Measurements from ENCODE around the gene LRRC26.
"Not testable (repeated sequence)": the region's sequence is repeated elsewhere in the genome, so short reads cannot be mapped to it uniquely, and the experiment has no call there.

LRRC26 gene

DNA sequence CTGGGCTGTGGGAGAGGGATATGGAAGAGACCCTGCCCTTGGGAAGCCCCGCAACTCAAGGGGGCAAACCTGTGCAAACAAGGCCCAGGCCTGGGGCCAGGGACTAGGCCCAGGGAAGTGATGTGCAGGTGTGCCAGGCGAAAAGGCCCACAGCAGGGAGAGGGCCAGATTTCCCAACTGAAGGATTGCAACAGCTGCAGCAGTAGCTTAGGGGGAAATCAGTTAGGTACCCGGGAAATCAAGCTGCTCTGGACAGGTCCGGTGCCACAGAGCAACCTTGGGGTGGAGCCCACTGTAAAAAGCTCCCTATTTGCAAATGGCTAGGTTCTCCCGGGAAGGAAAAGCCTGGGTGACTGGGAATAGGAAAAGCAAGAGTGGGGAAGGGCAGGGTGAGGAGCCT, 20.5 kb downstream of the LRRC26 start:
- no peak for DNase-seq

DNA sequence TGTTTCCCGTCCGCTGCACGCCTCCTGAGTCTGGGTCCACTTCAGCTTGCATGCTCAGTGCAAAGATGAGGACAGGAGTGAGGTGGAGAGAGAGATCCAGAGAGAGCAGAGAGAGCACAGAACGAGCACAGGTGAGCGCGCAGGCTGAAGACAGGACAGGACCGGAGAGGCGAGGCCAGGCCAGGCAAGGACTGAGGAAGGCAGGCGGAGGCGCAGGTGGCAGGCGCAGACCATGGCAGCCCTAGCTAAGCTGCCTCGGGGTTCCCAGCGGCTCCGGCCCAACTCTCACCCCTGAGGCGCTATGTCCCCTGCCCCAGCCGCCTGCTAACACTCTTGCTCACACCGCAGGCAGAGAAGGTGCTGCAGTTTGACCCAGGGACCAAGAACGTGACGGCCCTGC, 21.2 kb downstream of the LRRC26 start:
- DNase-seq: no peak

- DNase-seq: no peak
These were observed 21.6 kb downstream of the LRRC26 start for GRCh38 chr9:137148242-137148641.

- no peak for DNase-seq
These were observed 22.1 kb downstream of the LRRC26 start for GRCh38 chr9:137147793-137148160.

DNA sequence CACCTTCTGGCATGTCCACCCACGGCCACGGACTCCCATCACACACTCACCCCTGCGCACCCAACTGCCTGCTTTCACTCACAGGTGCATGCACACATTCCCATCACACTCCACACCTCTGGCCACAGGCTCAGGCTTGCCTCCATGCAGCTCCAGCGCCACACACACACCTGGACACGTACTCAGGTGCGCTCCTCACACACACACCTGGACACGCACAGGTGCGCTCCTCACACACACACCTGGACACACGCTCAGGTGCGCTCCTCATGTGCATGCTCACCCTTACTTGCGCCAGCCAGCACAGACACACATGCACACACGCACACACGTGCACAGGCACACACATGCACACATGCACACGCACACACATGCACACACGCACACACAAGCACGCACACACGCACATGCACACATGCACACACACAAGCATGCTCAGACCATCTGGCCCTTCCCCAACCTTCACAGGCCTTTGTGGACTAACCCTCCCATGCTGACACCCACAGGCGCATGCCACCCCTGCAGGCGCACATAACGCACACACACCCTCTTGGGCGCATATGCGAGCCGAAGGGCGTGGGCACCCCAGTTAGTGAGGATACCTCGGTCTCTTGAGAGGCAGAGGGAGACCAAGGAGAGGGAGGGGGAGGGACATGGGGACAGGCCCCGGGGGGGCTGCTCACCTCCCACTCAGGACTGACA, 22.6 kb downstream of the LRRC26 start:
- DNase-seq: no peak

- no peak for DNase-seq
These were observed 23.3 kb downstream of the LRRC26 start for GRCh38 chr9:137146527-137146918.

DNA sequence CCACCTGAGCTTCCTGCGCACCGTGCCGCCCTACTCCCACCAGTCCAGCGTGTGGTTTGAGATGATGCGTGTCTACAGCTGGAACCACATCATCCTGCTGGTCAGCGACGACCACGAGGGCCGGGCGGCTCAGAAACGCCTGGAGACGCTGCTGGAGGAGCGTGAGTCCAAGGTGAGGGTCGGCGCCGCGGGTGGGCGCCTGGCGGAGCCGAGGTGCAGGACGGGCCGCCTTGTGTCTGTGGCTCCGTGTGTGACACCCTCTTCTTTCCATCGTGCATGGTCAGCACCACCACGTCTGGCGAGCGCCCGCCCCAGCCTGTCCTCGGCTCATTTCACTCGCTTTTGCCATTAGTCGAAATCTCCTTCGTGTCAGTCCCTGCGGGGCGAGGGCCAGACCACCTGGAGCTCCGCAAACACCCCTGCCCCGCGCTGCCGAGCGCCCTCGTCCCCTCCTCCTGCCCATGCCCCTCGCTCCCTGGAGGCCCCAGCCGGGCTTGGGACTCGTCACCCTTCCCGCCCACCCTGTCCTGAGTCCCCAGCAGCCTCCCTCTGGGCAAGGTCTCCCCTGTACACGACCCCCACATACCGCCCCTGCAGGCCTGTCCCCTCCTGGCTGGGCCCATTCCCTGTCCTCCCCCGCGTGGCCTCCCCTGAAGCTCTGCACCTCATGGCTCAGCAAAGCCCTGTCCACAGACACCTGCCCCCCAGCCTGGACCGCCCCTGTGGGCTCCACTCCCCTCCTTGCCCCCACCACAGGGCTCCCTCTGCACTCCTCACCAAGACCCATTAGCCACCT, 23.9 kb downstream of the LRRC26 start:
- DNase-seq: no peak

GRCh38 chr9:137143459-137143858, 26.4 kb downstream of the LRRC26 start:
- no peak for DNase-seq

DNA sequence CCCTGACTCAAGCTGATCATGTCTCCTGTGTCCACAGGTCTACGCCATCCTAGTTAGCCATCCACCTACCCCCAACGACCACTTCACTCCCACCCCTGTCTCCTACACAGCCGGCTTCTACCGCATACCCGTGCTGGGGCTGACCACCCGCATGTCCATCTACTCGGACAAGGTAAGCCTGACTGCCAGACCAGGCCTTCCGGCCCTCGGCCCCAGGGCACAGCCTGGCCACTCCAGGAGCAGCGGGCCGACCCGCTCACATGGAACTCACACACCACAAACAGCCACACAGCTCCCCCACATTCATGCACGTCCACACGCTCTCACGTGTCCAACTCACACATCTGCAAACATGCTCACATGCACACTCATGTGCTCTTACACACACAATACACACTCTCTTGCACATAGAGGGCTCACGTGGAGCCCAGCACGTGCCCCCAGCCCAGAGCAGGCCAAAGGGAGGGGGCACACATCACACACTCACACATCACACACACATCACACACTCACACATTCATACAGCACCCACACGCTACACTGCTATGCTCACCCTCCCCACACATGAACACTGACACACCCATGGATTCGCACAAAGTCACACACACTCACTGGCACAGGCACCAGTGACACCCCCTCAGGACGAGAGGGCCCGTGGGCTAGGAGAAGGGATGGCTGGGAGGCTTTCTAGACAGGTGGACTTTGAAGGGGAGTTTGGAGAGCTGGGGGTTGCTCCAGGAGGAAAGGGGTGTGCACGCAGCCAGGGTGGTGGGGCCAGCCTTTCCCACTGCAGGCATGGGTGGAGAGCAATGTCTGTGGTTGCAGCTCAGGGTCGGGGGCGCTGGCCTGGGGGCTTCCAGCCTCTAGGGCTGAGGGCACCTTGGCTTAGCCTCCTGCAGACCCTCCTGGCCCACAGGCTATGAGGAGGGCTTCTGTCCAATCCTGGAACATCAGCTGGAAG, 27.6 kb downstream of the LRRC26 start:
- no peak for DNase-seq

DNA sequence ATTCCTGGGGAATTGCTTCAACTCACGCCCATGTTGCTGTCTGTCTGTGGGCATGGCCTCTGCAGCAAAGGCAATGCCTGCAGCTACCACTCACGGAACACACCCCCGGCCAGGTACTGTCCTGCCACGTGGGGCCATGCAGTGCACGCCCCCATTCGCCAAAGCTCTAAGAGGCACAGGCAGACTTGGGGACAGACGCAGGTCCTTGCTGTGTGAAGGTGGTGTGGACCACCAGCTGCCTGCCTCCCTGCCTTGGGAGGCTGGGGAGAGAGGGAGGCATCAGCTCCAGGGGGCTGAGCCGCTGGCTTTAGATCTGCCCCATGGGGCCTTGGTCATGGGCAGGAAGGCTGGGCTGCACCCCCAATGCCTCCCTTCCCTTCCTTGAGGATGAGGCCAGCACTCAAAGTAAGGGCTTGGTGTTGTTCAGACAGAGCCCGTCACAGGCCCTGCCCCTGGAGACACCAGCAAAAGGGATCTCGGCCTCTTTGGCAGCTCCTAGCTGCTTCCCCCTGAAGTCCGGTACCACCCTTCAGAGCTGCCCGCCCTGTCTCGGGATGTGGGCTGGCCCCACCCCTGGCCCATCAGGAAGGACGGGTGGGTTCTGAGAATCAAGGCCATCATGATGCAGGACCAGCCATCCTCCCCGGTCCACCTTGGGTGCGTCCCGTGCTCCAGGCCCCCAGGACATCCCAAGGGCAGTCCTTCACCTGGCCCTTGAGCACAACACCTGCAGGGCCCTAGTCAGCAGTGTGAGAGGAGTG, 28.6 kb downstream of the LRRC26 start:
- DNase-seq: no peak

GRCh38 chr9:137140151-137141012, 29.5 kb downstream of the LRRC26 start:
- DNase-seq: no peak

GRCh38 chr9:137139468-137140150, 30.2 kb downstream of the LRRC26 start:
- no peak for DNase-seq

GRCh38 chr9:137138722-137139467, 31.0 kb downstream of the LRRC26 start, which contains the start of gene GRIN1:
GRIN1 (plus strand) TSS chr9:137139154; CDS start chr9:137139487, 333 bp downstream.
- DNase-seq: no peak

GRCh38 chr9:137138058-137138721, 31.7 kb downstream of the LRRC26 start:
- DNase-seq: no peak

DNA sequence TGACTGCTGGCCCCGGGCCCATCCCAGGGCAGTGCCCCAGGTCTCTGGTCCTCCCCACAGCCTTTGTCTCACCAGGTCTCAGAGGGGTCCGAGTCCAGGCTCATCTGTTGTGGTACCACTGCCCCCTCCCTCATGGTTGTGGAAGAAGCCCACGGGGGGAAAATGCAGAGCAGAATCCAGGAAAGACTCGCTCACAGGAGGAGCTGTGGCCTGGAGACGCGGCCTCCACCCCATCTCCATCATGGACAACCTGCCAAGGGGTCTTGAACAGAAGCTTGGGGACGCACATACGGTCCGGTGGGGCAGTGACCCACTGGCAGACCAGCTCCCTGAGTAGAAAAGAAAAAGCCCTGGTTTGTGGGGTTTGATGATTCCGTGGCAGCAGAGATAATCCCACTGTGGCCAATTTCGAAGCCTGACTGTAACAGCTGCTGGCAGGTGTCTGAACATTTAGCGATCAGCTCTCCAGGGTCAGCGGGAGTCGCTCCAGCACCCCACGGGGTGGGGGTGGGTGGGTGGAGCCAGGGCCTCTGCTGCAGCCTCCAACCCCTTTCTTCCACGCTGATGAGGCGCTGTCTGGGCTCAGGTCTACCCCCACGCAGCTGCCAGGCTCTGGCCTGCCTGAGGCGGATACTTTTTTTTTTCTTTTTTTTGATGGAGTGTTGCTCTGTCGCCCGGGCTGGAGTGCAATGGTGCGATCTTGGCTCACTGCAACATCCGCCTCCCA, 32.8 kb downstream of the LRRC26 start:
- no peak for DNase-seq

- no peak for DNase-seq
These were observed 33.5 kb downstream of the LRRC26 start for GRCh38 chr9:137136261-137136880.

DNA sequence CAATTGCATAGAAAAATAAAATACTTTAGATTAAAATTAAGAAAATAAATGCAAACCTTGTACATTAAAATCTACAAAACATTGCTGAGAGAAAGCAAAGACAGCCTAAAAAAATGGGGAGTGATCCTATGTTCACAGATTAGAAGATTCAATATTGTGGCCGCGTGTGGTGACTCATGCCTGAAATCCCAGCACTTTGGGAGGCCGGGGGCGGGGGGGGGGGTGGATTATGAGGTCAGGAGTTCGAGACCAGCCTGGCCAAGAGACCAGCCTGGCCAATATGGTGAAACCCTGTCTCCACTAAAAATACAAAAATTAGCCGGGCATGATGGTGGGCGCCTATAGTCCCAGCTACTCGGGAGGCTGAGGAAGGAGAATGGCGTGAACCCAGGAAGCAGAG, 34.7 kb downstream of the LRRC26 start:
- DNase-seq: not testable (repeated sequence)

GRCh38 chr9:137134191-137134590, 35.7 kb downstream of the LRRC26 start:
- DNase-seq: no peak

All from stimulated activated naive CD4-positive, alpha-beta T cell treated with Interleukin-2 at 50 U/mL for 16 hours (primary cell).